ENCODE measurements around the gene TECTA.

TECTA gene

GRCh38 chr11:121100943-121101342 lies at the start of gene TECTA:
TSS of gene TECTA (plus strand) at chr11:121101243. CDS start at chr11:121102666, 1,423 bp downstream.
- no peak for DNase-seq

- DNase-seq: no peak
Measured at GRCh38 chr11:121053244-121053643, 47.8 kb upstream of the TECTA start.

- no peak for DNase-seq
Measured at GRCh38 chr11:121054266-121054665, 46.8 kb upstream of the TECTA start.

- DNase-seq: no peak
Measured at GRCh38 chr11:121055076-121055475, 46.0 kb upstream of the TECTA start.

GRCh38 chr11:121057922-121058321 lies 43.1 kb upstream of the TECTA start:
- DNase-seq: no peak

GRCh38 chr11:121058941-121059340 lies 42.1 kb upstream of the TECTA start:
- no peak for DNase-seq

GRCh38 chr11:121059605-121060004 lies 41.4 kb upstream of the TECTA start:
- no peak for DNase-seq

GRCh38 chr11:121063728-121064127 lies 37.3 kb upstream of the TECTA start:
- DNase-seq: no peak

GRCh38 chr11:121066623-121067022 lies 34.4 kb upstream of the TECTA start:
- DNase-seq: no peak

GRCh38 chr11:121067026-121067425 lies 34.0 kb upstream of the TECTA start:
- no peak for DNase-seq

- DNase-seq: no peak
Measured at GRCh38 chr11:121067453-121067852, 33.6 kb upstream of the TECTA start.

- no peak for DNase-seq
Measured at GRCh38 chr11:121067962-121068647, 32.9 kb upstream of the TECTA start.

GRCh38 chr11:121068787-121069186 lies 32.3 kb upstream of the TECTA start:
- DNase-seq: no peak

GRCh38 chr11:121070951-121071845 lies 29.8 kb upstream of the TECTA start:
- DNase-seq: no peak

- DNase-seq: no peak
Measured at GRCh38 chr11:121071846-121072450, 29.1 kb upstream of the TECTA start.

GRCh38 chr11:121081321-121081720 lies 19.7 kb upstream of the TECTA start:
- DNase-seq: no peak

- DNase-seq: no peak
Measured at GRCh38 chr11:121082219-121082618, 18.8 kb upstream of the TECTA start.

- DNase-seq: no peak
Measured at GRCh38 chr11:121082670-121083069, 18.4 kb upstream of the TECTA start.

GRCh38 chr11:121086866-121087265 lies 14.2 kb upstream of the TECTA start:
- no peak for DNase-seq

- no peak for DNase-seq
Measured at GRCh38 chr11:121089566-121089965, 11.5 kb upstream of the TECTA start.

GRCh38 chr11:121090145-121090721 lies 10.8 kb upstream of the TECTA start:
- no peak for DNase-seq

- no peak for DNase-seq
Measured at GRCh38 chr11:121091492-121092152, 9.4 kb upstream of the TECTA start.

GRCh38 chr11:121095561-121095960 lies 5.5 kb upstream of the TECTA start:
- DNase-seq: no peak

Data from stimulated activated CD4-positive, alpha-beta T cell treated with anti-CD3 and anti-CD28 coated beads, Interleukin-4, amount 100 ng/mL, for 24 hours (primary cell).